Measurements from ENCODE around the gene PRKCE.

Gene PRKCE

DNA sequence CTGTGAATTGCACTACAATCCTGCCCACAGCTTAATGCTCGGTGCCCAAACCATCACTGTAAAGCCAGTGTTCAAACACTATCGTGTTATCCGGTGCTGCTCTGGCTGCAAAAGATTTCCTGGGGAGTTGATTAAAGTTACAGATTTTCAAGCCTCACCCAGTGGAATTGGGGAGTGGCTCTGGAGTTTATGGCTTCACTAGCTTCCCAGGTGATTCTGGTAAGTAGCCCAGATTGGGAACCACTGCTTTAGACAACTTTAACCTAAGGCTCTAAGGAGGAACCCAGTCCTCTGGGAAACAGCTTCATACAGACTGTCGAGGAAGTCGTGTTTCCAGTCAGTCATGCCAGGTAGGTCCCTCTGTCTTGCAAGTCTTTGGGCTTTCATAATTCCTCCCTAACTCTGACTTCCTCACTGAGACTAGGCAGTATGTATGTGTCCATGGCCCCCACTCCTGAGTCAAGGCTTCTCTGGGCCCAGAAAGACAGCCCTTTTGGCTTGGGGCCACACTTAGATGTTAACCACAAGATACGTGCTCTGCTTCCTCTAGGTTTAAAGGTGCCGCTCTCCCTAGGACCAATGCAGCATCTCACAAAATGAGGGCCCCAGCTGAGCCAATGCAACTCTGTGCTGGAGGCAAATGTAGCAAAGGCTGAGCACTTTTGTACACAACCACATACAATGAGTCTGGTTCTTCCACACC, 299.7 kb downstream of the PRKCE start:
- CTCF ChIA-PET: no interaction called here
- Mint-ChIP-seq H3K4me3 (no peak overlapping the region), H3K9me3 (no peaks in the 10 kb centered on the region)

GRCh38 chr2:45952591-45952990, 301.1 kb downstream of the PRKCE start:
- no peaks in the 10 kb centered on the region for H3K36me3 Mint-ChIP-seq
- no peak overlapping the region for H3K4me3 Mint-ChIP-seq
- H3K27me3 Mint-ChIP-seq: no peaks in the 10 kb centered on the region
- H3K4me1 Mint-ChIP-seq: no peaks in the 10 kb centered on the region
- H3K27ac Mint-ChIP-seq: no peak overlapping the region
- no peak for DNase-seq
- no peaks in the 10 kb centered on the region for H3K9me3 Mint-ChIP-seq
- CTCF ChIA-PET: no interaction called here

More for the DNA sequence above, 299.7 kb downstream of the PRKCE start:
- Mint-ChIP-seq H3K4me1 (no peaks in the 10 kb centered on the region), H3K36me3 (no peaks in the 10 kb centered on the region), H3K27ac (no peak overlapping the region), H3K27me3 (no peaks in the 10 kb centered on the region)
- DNase-seq: no peak

DNA sequence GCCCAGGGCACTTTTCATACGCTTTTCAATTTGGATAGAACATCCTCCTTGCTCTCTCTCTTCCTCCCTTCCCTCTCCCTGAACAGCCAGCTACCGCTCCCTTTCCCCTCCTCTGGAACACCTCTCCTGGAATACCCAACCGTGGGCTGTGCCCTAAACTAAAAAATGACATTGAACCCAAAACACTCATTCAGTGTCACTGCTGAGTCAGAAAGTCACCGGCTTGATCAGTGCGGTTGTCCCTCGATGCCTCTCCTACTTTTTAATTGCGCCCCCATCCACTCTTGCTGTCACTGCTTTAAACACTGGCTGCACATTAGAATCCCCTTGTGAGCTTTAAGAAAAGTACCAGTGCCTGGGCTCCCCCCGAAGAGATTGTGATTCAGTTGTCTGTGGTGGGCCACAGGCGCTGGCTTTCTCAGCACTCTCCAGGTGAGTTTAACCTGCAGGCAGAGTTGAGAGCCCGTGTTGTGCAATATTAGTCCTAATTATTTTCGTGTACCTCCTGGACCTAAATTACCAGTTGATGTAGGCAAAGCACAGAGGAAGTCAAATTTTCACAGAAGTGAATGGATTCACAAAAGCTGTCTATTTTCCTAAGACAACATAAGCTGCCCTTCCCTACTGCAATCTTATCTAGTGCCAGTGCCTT, 302.0 kb downstream of the PRKCE start:
- no peaks in the 10 kb centered on the region for H3K36me3 Mint-ChIP-seq
- no peaks in the 10 kb centered on the region for H3K9me3 Mint-ChIP-seq
- CTCF ChIA-PET: no interaction called here
- DNase-seq: no peak
- H3K4me3 Mint-ChIP-seq: no peak overlapping the region
- H3K27me3 Mint-ChIP-seq: no peaks in the 10 kb centered on the region
- no peak overlapping the region for H3K27ac Mint-ChIP-seq
- H3K4me1 Mint-ChIP-seq: no peaks in the 10 kb centered on the region

- Mint-ChIP-seq H3K4me3 (no peak overlapping the region), H3K27me3 (no peaks in the 10 kb centered on the region), H3K36me3 (no peaks in the 10 kb centered on the region), H3K4me1 (no peaks in the 10 kb centered on the region), H3K9me3 (no peaks in the 10 kb centered on the region), H3K27ac (no peak overlapping the region)
- DNase-seq: no peak
- CTCF ChIA-PET: no interaction called here
Observed at GRCh38 chr2:45954233-45954850, 302.9 kb downstream of the PRKCE start.

DNA sequence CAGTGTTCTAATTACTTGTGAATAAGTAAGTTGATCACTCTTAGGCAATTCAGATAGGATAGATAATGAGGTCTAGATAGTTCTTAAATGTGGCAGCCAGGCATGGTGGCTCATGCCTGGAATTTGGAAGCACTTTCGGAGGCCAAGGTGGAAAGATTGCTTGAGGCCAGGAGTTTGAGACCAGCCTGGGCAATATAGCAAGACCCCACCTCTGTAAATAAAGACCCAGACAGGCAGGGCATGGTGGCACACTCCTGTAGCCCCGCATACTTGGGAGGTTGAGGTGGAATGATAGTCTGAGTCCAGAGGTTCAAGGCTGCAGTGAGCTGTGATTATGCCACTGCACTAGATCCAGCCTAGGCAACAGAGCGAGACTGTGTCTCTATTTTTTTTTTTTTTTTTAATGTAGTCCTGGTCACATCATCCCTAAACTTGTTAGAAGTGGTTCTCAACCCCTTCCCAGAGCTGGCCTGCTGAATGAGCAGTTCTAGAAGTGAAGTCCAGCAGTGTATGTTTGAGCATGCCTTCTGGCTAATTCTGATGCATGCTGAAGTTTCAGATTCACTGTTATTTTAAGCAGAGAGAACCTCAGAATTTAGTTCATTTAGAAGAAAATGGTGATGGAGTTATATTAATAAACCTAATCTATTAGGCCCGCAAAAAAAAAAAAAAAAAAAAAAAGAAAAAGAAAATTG, 306.2 kb downstream of the PRKCE start:
- Mint-ChIP-seq H3K36me3 (no peaks in the 10 kb centered on the region), H3K27me3 (no peaks in the 10 kb centered on the region), H3K4me3 (no peak overlapping the region), H3K9me3 (no peaks in the 10 kb centered on the region), H3K4me1 (no peaks in the 10 kb centered on the region), H3K27ac (no peak overlapping the region)
- DNase-seq: no peak
- CTCF ChIA-PET: interaction anchor here (0.7 kb wide), 1 partner anchor 603 kb away, joined by 3 read pairs; no protein-coding TSS in a partner anchor

DNA sequence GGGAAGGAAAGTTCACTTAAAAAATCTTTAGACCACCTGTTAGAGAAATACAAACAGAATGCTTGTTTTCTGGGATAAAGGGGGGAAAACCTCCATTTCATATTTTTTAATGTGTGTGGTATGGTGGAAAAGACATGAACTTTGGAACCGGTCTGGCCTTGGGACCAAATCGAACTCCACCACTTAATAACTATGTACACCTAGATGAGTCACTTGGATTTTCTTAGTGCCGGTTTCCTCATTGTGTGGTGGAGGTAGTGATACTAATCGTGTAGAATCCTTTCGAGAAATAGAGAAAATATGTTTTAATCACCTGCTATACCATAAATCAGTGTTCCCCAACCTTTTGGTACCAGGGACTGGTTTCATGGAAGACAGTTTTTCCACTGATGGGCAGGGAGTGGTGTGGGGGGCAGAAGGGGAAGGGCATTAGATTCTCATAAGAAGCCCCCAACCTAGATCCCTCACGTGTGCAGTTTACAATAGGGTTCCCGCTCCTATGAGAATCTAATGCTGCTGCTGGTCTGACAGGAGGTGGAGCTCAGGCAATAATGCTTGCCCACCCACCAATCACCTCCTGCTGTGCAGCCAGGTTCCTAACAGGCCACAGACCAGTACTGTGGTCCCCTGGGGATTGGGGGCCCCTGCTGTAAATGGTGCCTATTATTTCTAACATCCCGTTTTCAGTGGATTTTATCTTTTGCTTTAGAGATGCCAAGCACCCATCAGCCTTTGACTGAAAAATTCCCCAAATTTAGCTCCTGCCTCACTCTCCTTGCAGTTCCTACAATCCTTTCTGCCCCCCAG, 308.8 kb downstream of the PRKCE start:
- no peak overlapping the region for H3K27ac Mint-ChIP-seq
- H3K9me3 Mint-ChIP-seq: no peaks in the 10 kb centered on the region
- no peak overlapping the region for H3K4me3 Mint-ChIP-seq
- peaks cover 9% of the 10 kb centered on the region for H3K4me1 Mint-ChIP-seq
- no peaks in the 10 kb centered on the region for H3K36me3 Mint-ChIP-seq
- CTCF ChIA-PET: no interaction called here
- H3K27me3 Mint-ChIP-seq: peaks cover 4% of the 10 kb centered on the region
- no peak for DNase-seq

- no peak for DNase-seq
- no peak overlapping the region for H3K27ac Mint-ChIP-seq
Observed at GRCh38 chr2:45962177-45962921, 310.9 kb downstream of the PRKCE start.

DNA sequence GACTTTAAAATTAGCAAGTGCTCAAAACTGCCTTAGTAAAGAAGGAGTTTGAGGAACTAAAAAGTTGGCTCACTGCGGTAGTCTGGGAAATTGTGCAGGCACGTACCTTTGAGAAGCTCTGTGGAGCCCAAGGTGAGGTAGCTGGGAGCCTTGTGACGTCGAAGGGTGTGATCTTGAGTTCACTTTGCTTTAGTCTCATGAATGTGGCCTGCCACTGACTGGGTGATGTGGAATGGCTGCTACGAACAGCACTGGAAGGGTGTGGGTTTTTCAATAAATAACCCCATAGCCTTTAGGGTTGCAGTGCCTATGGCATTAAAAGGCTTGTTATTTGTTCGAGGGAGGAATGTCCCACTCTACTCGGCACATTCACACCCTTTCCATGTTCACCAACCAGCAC, 312.3 kb downstream of the PRKCE start:
- DNase-seq: no peak
- H3K4me1 Mint-ChIP-seq: peaks cover 9% of the 10 kb centered on the region
- H3K9me3 Mint-ChIP-seq: no peaks in the 10 kb centered on the region
- H3K4me3 Mint-ChIP-seq: no peak overlapping the region
- H3K27ac Mint-ChIP-seq: no peak overlapping the region
- CTCF ChIA-PET: no interaction called here
- H3K27me3 Mint-ChIP-seq: peaks cover 4% of the 10 kb centered on the region
- no peaks in the 10 kb centered on the region for H3K36me3 Mint-ChIP-seq

More at GRCh38 chr2:45962177-45962921, 310.9 kb downstream of the PRKCE start:
- H3K36me3 Mint-ChIP-seq: no peaks in the 10 kb centered on the region
- H3K27me3 Mint-ChIP-seq: peaks cover 4% of the 10 kb centered on the region
- CTCF ChIA-PET: interaction anchor here (1.0 to 1.2 kb wide), 2 partner anchors 27 to 31 kb away, joined by 3 read pairs; no protein-coding TSS in a partner anchor
- H3K4me1 Mint-ChIP-seq: peaks cover 9% of the 10 kb centered on the region
- no peaks in the 10 kb centered on the region for H3K9me3 Mint-ChIP-seq
- no peak overlapping the region for H3K4me3 Mint-ChIP-seq

DNA sequence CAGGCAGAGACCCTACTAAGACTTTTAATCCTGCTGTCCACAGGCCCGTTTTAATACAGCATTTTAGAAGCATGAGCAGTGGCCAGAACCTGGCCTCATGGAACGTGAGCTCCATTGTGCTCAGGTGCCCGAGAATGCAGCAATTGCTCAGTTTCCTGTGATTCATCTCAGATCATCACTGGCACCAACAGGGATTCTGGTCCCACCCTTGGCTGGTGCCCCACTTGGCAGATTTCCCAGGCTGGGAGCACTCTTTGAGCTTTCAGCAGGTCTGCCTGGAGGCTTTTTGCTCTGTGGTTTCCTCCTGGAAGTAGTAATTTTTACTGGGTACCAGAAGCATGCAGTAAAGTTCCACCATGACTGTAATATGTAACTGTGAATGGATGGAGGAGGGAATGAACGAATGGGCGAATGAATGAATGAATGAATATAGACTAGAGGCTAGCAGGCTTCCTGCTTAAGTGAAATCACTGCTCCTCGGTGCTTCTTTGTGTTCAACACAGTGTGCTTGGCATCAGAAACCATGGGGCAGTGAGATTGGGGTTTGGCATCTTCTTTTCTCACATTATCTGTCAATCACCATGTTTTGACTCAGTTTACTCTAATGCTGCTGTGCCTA, 312.9 kb downstream of the PRKCE start:
- H3K36me3 Mint-ChIP-seq: no peaks in the 10 kb centered on the region
- CTCF ChIA-PET: no interaction called here
- H3K27ac Mint-ChIP-seq: no peak overlapping the region
- H3K4me1 Mint-ChIP-seq: peaks cover 9% of the 10 kb centered on the region
- no peaks in the 10 kb centered on the region for H3K9me3 Mint-ChIP-seq
- DNase-seq: no peak
- H3K27me3 Mint-ChIP-seq: peaks cover 6% of the 10 kb centered on the region
- no peak overlapping the region for H3K4me3 Mint-ChIP-seq

- CTCF ChIA-PET: no interaction called here
- no peaks in the 10 kb centered on the region for H3K9me3 Mint-ChIP-seq
Observed at GRCh38 chr2:45964906-45965305, 313.4 kb downstream of the PRKCE start.

GRCh38 chr2:45965871-45966498, 314.5 kb downstream of the PRKCE start:
- no peak for DNase-seq
- CTCF ChIA-PET: no interaction called here
- H3K36me3 Mint-ChIP-seq: no peaks in the 10 kb centered on the region
- no peaks in the 10 kb centered on the region for H3K9me3 Mint-ChIP-seq
- H3K27me3 Mint-ChIP-seq: peaks cover 9% of the 10 kb centered on the region
- peaks cover 9% of the 10 kb centered on the region for H3K4me1 Mint-ChIP-seq
- H3K4me3 Mint-ChIP-seq: no peak overlapping the region
- H3K27ac Mint-ChIP-seq: no peak overlapping the region

More at GRCh38 chr2:45964906-45965305, 313.4 kb downstream of the PRKCE start:
- H3K4me3 Mint-ChIP-seq: no peak overlapping the region
- H3K4me1 Mint-ChIP-seq: peaks cover 9% of the 10 kb centered on the region
- H3K27me3 Mint-ChIP-seq: peaks cover 9% of the 10 kb centered on the region
- H3K27ac Mint-ChIP-seq: no peak overlapping the region
- no peak for DNase-seq
- H3K36me3 Mint-ChIP-seq: no peaks in the 10 kb centered on the region

GRCh38 chr2:45968946-45969584, 317.6 kb downstream of the PRKCE start:
- Mint-ChIP-seq H3K4me3 (no peak overlapping the region), H3K36me3 (no peaks in the 10 kb centered on the region), H3K27me3 (peaks cover 10% of the 10 kb centered on the region), H3K9me3 (no peaks in the 10 kb centered on the region), H3K4me1 (peaks cover 9% of the 10 kb centered on the region), H3K27ac (no peak overlapping the region)
- CTCF ChIA-PET: no interaction called here
- DNase-seq: no peak
